Metanephros (tissue), 2 donors: Measurements from ENCODE around the gene OSBP. TPM values are rescaled to one million over a fixed set of nuclear protein-coding genes. Genes with fewer than 3 reads are reported as not detected.

Experiments
- small RNA-seq: library from RNA; depleted of rRNA; stranded (forward); fragments of <200 nt; gene quantifications from one replicate; pipeline ENCODE3, GENCODE V24; 2014; ENCODE audit warnings: low replicate concordance
- total RNA-seq: library from RNA; depleted of rRNA; stranded (reverse); fragments of >200 nt; gene quantifications from one replicate; pipeline ENCODE4 v1.2.3, GENCODE V29; 2014

The OSBP gene
- total RNA-seq: 44.6 TPM

GRCh38 chr11:59615637-59616395 is at the start of gene OSBP:
Gene OSBP, minus strand, starts transcription at chr11:59615774. Its CDS starts 110 bp downstream, at chr11:59615664.

Small RNA genes within 50 kb of the gene (small RNA-seq; reads per million reads assigned to genes)
- gene MIR3162: not detected

Other genes starting within 250 kb of the OSBP start
- not detected for gene OR5A2, start 189.4 kb downstream of the OSBP start, total RNA-seq
- gene OR5A1, start 179.3 kb downstream of the OSBP start, total RNA-seq: not detected
- gene OR4D6, start 158.8 kb downstream of the OSBP start, total RNA-seq: not detected
- not detected for gene OR4D10, start 142.5 kb downstream of the OSBP start, total RNA-seq
- gene OR4D11, start 112.2 kb downstream of the OSBP start, total RNA-seq: not detected
- not detected for gene OR4D9, start 104.2 kb downstream of the OSBP start, total RNA-seq
- gene PATL1, start 53.3 kb upstream of the OSBP start, total RNA-seq: 10.0 TPM
- not detected for gene OR10V1, start 98.1 kb upstream of the OSBP start, total RNA-seq
- gene STX3, start 139.6 kb upstream of the OSBP start, total RNA-seq: 33.5 TPM
- 36.0 TPM for gene MRPL16, start 195.0 kb upstream of the OSBP start, total RNA-seq
- gene CBLIF, start 229.7 kb upstream of the OSBP start, total RNA-seq: 0.53 TPM